Keratinocyte (primary cell): ENCODE measurements around the gene ARHGAP6. TPM values are rescaled to one million over a fixed set of nuclear protein-coding genes. Genes with fewer than 3 reads are reported as not detected.

Experiments used
- DNase-seq: peaks from one replicate; pipeline ENCODE4 v3.0.0-alpha.2; 2011; ENCODE audit warnings: low read depth, missing footprints, low spot score
- FAIRE-seq: peaks from 2 replicates; lab custom pipeline; 2011; peaks lifted over from hg19 to GRCh38; lab: Jason Lieb, UNC
- H2AFZ ChIP-seq: 2 replicates; pipeline ENCODE4 v1.6.0; 2012; ENCODE audit warnings: low read length, control low read depth, inconsistent platforms; ENCODE audit not compliant: control insufficient read depth
- H3K27ac ChIP-seq: 2 replicates; pipeline ENCODE4 v1.5.1; 2011; ENCODE audit warnings: low read length; ENCODE audit not compliant: control insufficient read depth, insufficient read depth
- H3K27me3 ChIP-seq: 3 replicates; pipeline ENCODE4 v1.6.0; 2011; ENCODE audit warnings: low read length; ENCODE audit not compliant: control insufficient read depth, insufficient read depth; ENCODE audit errors: extremely low read depth
- H3K36me3 ChIP-seq, 2 experiments: 2 replicates in 1 of 2; 3 replicates in 1 of 2; pipeline ENCODE4 v1.5.1; 2011; ENCODE audit warnings: low read length in 2 of 2, mild to moderate bottlenecking in 1 of 2; ENCODE audit not compliant: control insufficient read depth in 2 of 2, insufficient read depth in 2 of 2; ENCODE audit errors: extremely low read depth in 1 of 2
- H3K4me1 ChIP-seq: 3 replicates; pipeline ENCODE4 v1.5.1; 2011; ENCODE audit warnings: low read length; ENCODE audit not compliant: control insufficient read depth, insufficient read depth; ENCODE audit errors: extremely low read depth
- H3K4me2 ChIP-seq: 3 replicates; pipeline ENCODE4 v1.6.0; 2011; ENCODE audit warnings: low read depth, low read length; ENCODE audit not compliant: control insufficient read depth, insufficient read depth; ENCODE audit errors: extremely low read depth
- H3K4me3 ChIP-seq, 3 experiments: fragments of 200-600 bp in 1 of 3; sonication (generic) in 1 of 3; 2 replicates in 2 of 3; 3 replicates in 1 of 3; pipeline ENCODE4 v1.5.1; 2011 to 2016; ENCODE audit warnings: low read length in 3 of 3, mild to moderate bottlenecking in 3 of 3, control low read depth in 2 of 3, inconsistent platforms in 1 of 3, low read depth in 1 of 3, mixed read lengths in 1 of 3, mixed run types in 1 of 3, moderate library complexity in 1 of 3; ENCODE audit not compliant: control insufficient read depth in 2 of 3, insufficient read depth in 2 of 3; ENCODE audit errors: extremely low read depth in 1 of 3
- H3K79me2 ChIP-seq: 2 replicates; pipeline ENCODE4 v1.6.0; 2012; ENCODE audit warnings: low read length; ENCODE audit not compliant: control insufficient read depth, insufficient read depth
- H3K9ac ChIP-seq: 3 replicates; pipeline ENCODE4 v1.6.0; 2011; ENCODE audit warnings: low read length; ENCODE audit not compliant: control insufficient read depth, insufficient read depth; ENCODE audit errors: extremely low read depth
- H3K9me1 ChIP-seq: 3 replicates; pipeline ENCODE4 v1.6.0; 2011; ENCODE audit warnings: low read length; ENCODE audit not compliant: control insufficient read depth, insufficient read depth; ENCODE audit errors: extremely low read depth
- H3K9me3 ChIP-seq: 2 replicates; pipeline ENCODE4 v1.5.1; 2012; ENCODE audit warnings: low read depth, low read length; ENCODE audit not compliant: control insufficient read depth
- H4K20me1 ChIP-seq: 3 replicates; pipeline ENCODE4 v1.6.0; 2011; ENCODE audit warnings: low read length; ENCODE audit not compliant: control insufficient read depth, insufficient read depth; ENCODE audit errors: extremely low read depth
- EZH2 ChIP-seq: IDR thresholded peaks from one replicate; pipeline ENCODE4 v1.6.1; 2012; ENCODE audit warnings: inconsistent platforms, mild to moderate bottlenecking, low read length, moderate library complexity
- dilution Hi-C: fragments of 300-500 bp; cut with MboI; formaldehyde crosslinking; loops from one replicate; pipeline ENCODE4 v1.7.0; 2020; ENCODE audit warnings: low sequenced_read_pairs; ENCODE audit not compliant: extremely low pct_ligation_motif_present
- polyA plus RNA-seq, 5 experiments: library from polyadenylated mRNA; depleted of rRNA in 3 of 5; stranded (reverse) in 3 of 5; stranded (forward) in 1 of 5; unstranded in 1 of 5; fragments of >200 nt; gene quantifications; 1 replicate in 1 of 5; 2 replicates in 3 of 5; 3 replicates in 1 of 5; pipeline versions ENCODE4 v1.2.1 to v1.2.3, GENCODE V29; 2011 to 2012; ENCODE audit warnings: missing spikeins in 2 of 5, low read depth in 1 of 5, low replicate concordance in 1 of 5
- TF ChIP-seq, protein P1 (sequence below), 3 experiments: IDR thresholded peaks in 1 of 3; conservative IDR thresholded peaks in 1 of 3; optimal IDR thresholded peaks in 1 of 3; 2 replicates in 2 of 3; 3 replicates in 1 of 3; pipeline versions ENCODE3 to v1.5.1; 2011; ENCODE audit warnings: low read length in 3 of 3, mild to moderate bottlenecking in 3 of 3, moderate library complexity in 2 of 3, control low read depth in 1 of 3, inconsistent platforms in 1 of 3; ENCODE audit not compliant: insufficient read depth in 2 of 3; ENCODE audit errors: extremely low read depth in 1 of 3

ARHGAP6 gene
- polyA plus RNA-seq, 1 donor (not counting 4 experiments of a cell fraction or from before 2014, with no cell fraction given): 0.01 TPM

- no peak overlapping the region for H3K27ac ChIP-seq
- H3K27me3 ChIP-seq: no peaks in the 10 kb centered on the region
- H3K79me2 ChIP-seq: no peaks in the 10 kb centered on the region
- H3K9ac ChIP-seq: no peak overlapping the region
- no peaks in the 10 kb centered on the region for H3K9me3 ChIP-seq
- no peaks in the 10 kb centered on the region for H3K4me1 ChIP-seq
- no peaks in the 10 kb centered on the region for H3K9me1 ChIP-seq
- DNase-seq (no peak), FAIRE-seq (no peak)
- no peak overlapping the region for H3K4me3 ChIP-seq
- TF ChIP-seq EZH2: no peak
- TF ChIP-seq, protein P1, sequence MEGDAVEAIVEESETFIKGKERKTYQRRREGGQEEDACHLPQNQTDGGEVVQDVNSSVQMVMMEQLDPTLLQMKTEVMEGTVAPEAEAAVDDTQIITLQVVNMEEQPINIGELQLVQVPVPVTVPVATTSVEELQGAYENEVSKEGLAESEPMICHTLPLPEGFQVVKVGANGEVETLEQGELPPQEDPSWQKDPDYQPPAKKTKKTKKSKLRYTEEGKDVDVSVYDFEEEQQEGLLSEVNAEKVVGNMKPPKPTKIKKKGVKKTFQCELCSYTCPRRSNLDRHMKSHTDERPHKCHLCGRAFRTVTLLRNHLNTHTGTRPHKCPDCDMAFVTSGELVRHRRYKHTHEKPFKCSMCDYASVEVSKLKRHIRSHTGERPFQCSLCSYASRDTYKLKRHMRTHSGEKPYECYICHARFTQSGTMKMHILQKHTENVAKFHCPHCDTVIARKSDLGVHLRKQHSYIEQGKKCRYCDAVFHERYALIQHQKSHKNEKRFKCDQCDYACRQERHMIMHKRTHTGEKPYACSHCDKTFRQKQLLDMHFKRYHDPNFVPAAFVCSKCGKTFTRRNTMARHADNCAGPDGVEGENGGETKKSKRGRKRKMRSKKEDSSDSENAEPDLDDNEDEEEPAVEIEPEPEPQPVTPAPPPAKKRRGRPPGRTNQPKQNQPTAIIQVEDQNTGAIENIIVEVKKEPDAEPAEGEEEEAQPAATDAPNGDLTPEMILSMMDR (optimal IDR thresholded peaks at IDR 0.05 in 1 of 3, IDR thresholded peaks at IDR 0.05 in 1 of 3, conservative IDR thresholded peaks at IDR 0.05 in 1 of 3; ENCODE audit: extremely low read depth in 1 of 3, insufficient read depth in 2 of 3, low read length in 3 of 3): no peak
- no peak overlapping the region for H2AFZ ChIP-seq
- H3K4me2 ChIP-seq: no peak overlapping the region
- H3K36me3 ChIP-seq: no peaks in the 10 kb centered on the region
- no peaks in the 10 kb centered on the region for H4K20me1 ChIP-seq
- dilution Hi-C loops: no loop called here
Measured at GRCh38 chrX:11328134-11328533, 337.6 kb downstream of the ARHGAP6 start.

GRCh38 chrX:11321986-11322385, 343.7 kb downstream of the ARHGAP6 start:
- FAIRE-seq (no peak), DNase-seq (no peak)
- H3K9ac ChIP-seq: no peak overlapping the region
- no peaks in the 10 kb centered on the region for H3K9me3 ChIP-seq
- H2AFZ ChIP-seq: no peak overlapping the region
- H3K27me3 ChIP-seq: no peaks in the 10 kb centered on the region
- no peak overlapping the region for H3K4me2 ChIP-seq
- H3K4me1 ChIP-seq: no peaks in the 10 kb centered on the region
- H3K36me3 ChIP-seq: no peaks in the 10 kb centered on the region
- no peak overlapping the region for H3K27ac ChIP-seq
- no peaks in the 10 kb centered on the region for H3K9me1 ChIP-seq
- H3K4me3 ChIP-seq: no peak overlapping the region
- H4K20me1 ChIP-seq: no peaks in the 10 kb centered on the region
- no peak for TF ChIP-seq EZH2
- TF ChIP-seq, protein P1 (optimal IDR thresholded peaks at IDR 0.05 in 1 of 3, IDR thresholded peaks at IDR 0.05 in 1 of 3, conservative IDR thresholded peaks at IDR 0.05 in 1 of 3; ENCODE audit: extremely low read depth in 1 of 3, insufficient read depth in 2 of 3, low read length in 3 of 3): no peak
- no peaks in the 10 kb centered on the region for H3K79me2 ChIP-seq
- dilution Hi-C loops: no loop called here
